Retinal pigment epithelial cell (primary cell): Measurements from ENCODE around the gene MAP1B.

Experiments
- DNase-seq: peaks from one replicate; pipeline ENCODE4 v3.0.0-alpha.2; 2010; ENCODE audit warnings: low read depth
- H3K4me3 ChIP-seq: 2 replicates; pipeline ENCODE4 v1.5.1; 2011; ENCODE audit warnings: mild to moderate bottlenecking, low read length, control low read depth, moderate library complexity
- CTCF ChIP-seq: conservative IDR thresholded peaks from 2 replicates; pipeline ENCODE4 v1.5.1; 2011; ENCODE audit warnings: low read depth, low read length, control low read depth, inconsistent platforms

The MAP1B gene

GRCh38 chr5:72244862-72245371 lies 137.6 kb downstream of the MAP1B start:
- peak; percentile 55 for TF ChIP-seq CTCF
- no peak for DNase-seq
- H3K4me3 ChIP-seq = no peak overlapping the region

GRCh38 chr5:72245546-72245945 lies 138.3 kb downstream of the MAP1B start:
- TF ChIP-seq CTCF = no peak
- DNase-seq = no peak
- H3K4me3 ChIP-seq = no peak overlapping the region

GRCh38 chr5:72245951-72246532 lies 138.8 kb downstream of the MAP1B start:
- no peak for TF ChIP-seq CTCF
- no peak for DNase-seq
- no peak overlapping the region for H3K4me3 ChIP-seq

GRCh38 chr5:72246954-72247442 lies 139.7 kb downstream of the MAP1B start:
- no peak overlapping the region for H3K4me3 ChIP-seq
- TF ChIP-seq CTCF = no peak
- DNase-seq = no peak

GRCh38 chr5:72248410-72248981 lies 141.2 kb downstream of the MAP1B start:
- DNase-seq = peak; percentile 91
- TF ChIP-seq CTCF = no peak
- H3K4me3 ChIP-seq = peak overlapping the region; percentile 16

- no peak for TF ChIP-seq CTCF
- DNase-seq = no peak
- H3K4me3 ChIP-seq = no peak overlapping the region
Measured at GRCh38 chr5:72251386-72251785, 144.1 kb downstream of the MAP1B start.

GRCh38 chr5:72252008-72252407 lies 144.7 kb downstream of the MAP1B start:
- no peak for TF ChIP-seq CTCF
- no peak for DNase-seq
- no peak overlapping the region for H3K4me3 ChIP-seq
